OCI-LY7 (cell line): ENCODE measurements around the gene CNTRL. TPM values are rescaled to one million over a fixed set of nuclear protein-coding genes. Genes with fewer than 3 reads are reported as not detected.

Experiments
- BruUV-seq: library from RNA; stranded (reverse); fragments of 400-500 nt; replicated peaks from 2 replicates; lab custom pipeline; 2021; lab: Mats Ljungman, UMichigan
- CTCF ChIA-PET: fragments of 300-600 bp; sonication (Branson Sonifier 250); formaldehyde crosslinking; loops from one replicate; lab custom pipeline; 2022; ENCODE audit warnings: antibody characterized with exemption; ENCODE audit not compliant: unreplicated experiment; lab: Charles Lee
- POLR2A ChIA-PET: fragments of 300-600 bp; sonication (Branson Sonifier 250); formaldehyde crosslinking; loops from one replicate; lab custom pipeline; 2022; ENCODE audit warnings: antibody characterized with exemption; lab: Charles Lee
- DNase-seq: peaks from one replicate; pipeline ENCODE4 v3.0.0-alpha.2; 2015; ENCODE audit warnings: low spot score
- H2AFZ ChIP-seq: fragments of 200-600 bp; sonication (generic), shearing (Covaris generic); 2 replicates; pipeline ENCODE4 v1.6.1; 2014; ENCODE audit warnings: mild to moderate bottlenecking, antibody characterized with exemption, low read length, moderate library complexity
- H3K27ac ChIP-seq: fragments of 200-600 bp; sonication (generic); 2 replicates; pipeline ENCODE4 v1.5.1; 2014; ENCODE audit warnings: mixed run types, low read depth, mild to moderate bottlenecking, moderate library complexity, low read length, inconsistent platforms; ENCODE audit not compliant: poor library complexity, severe bottlenecking
- H3K36me3 ChIP-seq: fragments of 200-600 bp; sonication (generic); 2 replicates; pipeline ENCODE4 v1.6.1; 2014; ENCODE audit warnings: mild to moderate bottlenecking, antibody characterized with exemption, low read length, moderate library complexity, mixed read lengths; ENCODE audit not compliant: insufficient read depth
- H3K4me1 ChIP-seq: fragments of 200-600 bp; sonication (generic); 2 replicates; pipeline ENCODE4 v1.5.1; 2014; ENCODE audit warnings: mild to moderate bottlenecking, low read length; ENCODE audit not compliant: insufficient read depth, poor library complexity, severe bottlenecking
- H3K4me2 ChIP-seq: fragments of 200-600 bp; sonication (generic); 2 replicates; pipeline ENCODE4 v1.6.1; 2014; ENCODE audit warnings: mild to moderate bottlenecking, low read length
- H3K4me3 ChIP-seq: fragments of 200-600 bp; sonication (generic); 2 replicates; pipeline ENCODE4 v1.5.1; 2014; ENCODE audit warnings: mild to moderate bottlenecking, low read depth, low read length; ENCODE audit not compliant: poor library complexity, severe bottlenecking
- H3K79me2 ChIP-seq: fragments of 200-600 bp; sonication (generic); 2 replicates; pipeline ENCODE4 v1.6.1; 2016; ENCODE audit warnings: low read depth, mild to moderate bottlenecking, low read length, moderate library complexity, mixed read lengths; ENCODE audit not compliant: insufficient read depth
- H3K9me2 ChIP-seq: fragments of 200-600 bp; sonication (generic); 2 replicates; pipeline ENCODE4 v1.6.1; 2016; ENCODE audit warnings: mild to moderate bottlenecking, low read length, mixed read lengths; ENCODE audit not compliant: insufficient read depth
- H3K9me3 ChIP-seq: fragments of 200-600 bp; sonication (generic); 2 replicates; pipeline ENCODE4 v1.6.1; 2014; ENCODE audit warnings: mild to moderate bottlenecking, mixed run types, low read length, mixed read lengths
- H4K20me1 ChIP-seq: fragments of 200-600 bp; sonication (generic); 2 replicates; pipeline ENCODE4 v1.6.1; 2014; ENCODE audit warnings: mild to moderate bottlenecking, antibody characterized with exemption, low read length, moderate library complexity, mixed read lengths; ENCODE audit not compliant: insufficient read depth
- EZH2phosphoT487 ChIP-seq: fragments of 200-600 bp; sonication (generic); IDR thresholded peaks from 2 replicates; pipeline ENCODE4 v1.6.1; 2018; ENCODE audit warnings: low read depth, borderline replicate concordance, mild to moderate bottlenecking, mixed run types, antibody characterized with exemption, low read length, moderate library complexity, mixed read lengths
- intact Hi-C: fragments of 100-400 bp; cut with micrococcal nuclease; formaldehyde crosslinking; loops from one replicate; pipeline ENCODE4 v1.10.0; 2022; ENCODE audit not compliant: unreplicated experiment
- total RNA-seq, 2 experiments: library from RNA; depleted of rRNA in 1 of 2; stranded (reverse); fragments of >200 nt in 1 of 2; shearing (Covaris generic) in 1 of 2; gene quantifications; 2 replicates each; pipeline ENCODE4 v1.2.3, GENCODE V29; 2014 to 2022
- TF ChIP-seq, protein P1 (sequence below): fragments of 200-600 bp; sonication (generic); conservative IDR thresholded peaks from 2 replicates; pipeline ENCODE4 v1.5.1; 2014; ENCODE audit warnings: mild to moderate bottlenecking, antibody characterized with exemption, low read length, moderate library complexity, mixed read lengths

Gene CNTRL
- total RNA-seq, 2 experiments from 2014 or later, result 81.4 to 113 TPM

DNA sequence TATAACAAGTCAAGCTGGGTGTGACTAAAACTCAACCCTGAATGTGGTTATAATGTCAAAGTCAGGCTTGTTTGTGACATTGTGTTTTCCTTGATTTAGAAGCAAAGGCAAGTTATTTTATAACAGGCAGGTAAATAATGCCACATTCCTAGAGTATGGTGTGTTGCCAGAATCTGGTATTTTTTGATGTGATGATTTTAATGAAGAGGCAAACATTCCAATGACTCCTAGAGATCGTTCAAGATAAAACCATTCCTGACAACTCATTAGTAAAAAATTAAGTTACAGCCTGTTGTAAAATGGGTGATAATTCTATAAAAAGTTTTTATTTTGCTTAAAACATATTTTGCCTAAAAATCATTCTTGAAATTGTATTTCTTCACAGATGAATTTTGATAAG lies 67.0 kb downstream of the CNTRL start:
- ChIA-PET POLR2A (no interaction called here), CTCF (no interaction called here)
- Histone ChIP-seq H3K36me3 (peaks cover 98% of the 10 kb centered on the region), H3K9me3 (no peaks in the 10 kb centered on the region), H2AFZ (no peak overlapping the region), H3K4me1 (no peaks in the 10 kb centered on the region), H3K27ac (no peak overlapping the region), H4K20me1 (no peaks in the 10 kb centered on the region), H3K9me2 (no peaks in the 10 kb centered on the region), H3K4me2 (no peak overlapping the region), H3K4me3 (no peak overlapping the region), H3K79me2 (no peaks in the 10 kb centered on the region)
- no peak for TF ChIP-seq EZH2phosphoT487
- TF ChIP-seq, protein P1, sequence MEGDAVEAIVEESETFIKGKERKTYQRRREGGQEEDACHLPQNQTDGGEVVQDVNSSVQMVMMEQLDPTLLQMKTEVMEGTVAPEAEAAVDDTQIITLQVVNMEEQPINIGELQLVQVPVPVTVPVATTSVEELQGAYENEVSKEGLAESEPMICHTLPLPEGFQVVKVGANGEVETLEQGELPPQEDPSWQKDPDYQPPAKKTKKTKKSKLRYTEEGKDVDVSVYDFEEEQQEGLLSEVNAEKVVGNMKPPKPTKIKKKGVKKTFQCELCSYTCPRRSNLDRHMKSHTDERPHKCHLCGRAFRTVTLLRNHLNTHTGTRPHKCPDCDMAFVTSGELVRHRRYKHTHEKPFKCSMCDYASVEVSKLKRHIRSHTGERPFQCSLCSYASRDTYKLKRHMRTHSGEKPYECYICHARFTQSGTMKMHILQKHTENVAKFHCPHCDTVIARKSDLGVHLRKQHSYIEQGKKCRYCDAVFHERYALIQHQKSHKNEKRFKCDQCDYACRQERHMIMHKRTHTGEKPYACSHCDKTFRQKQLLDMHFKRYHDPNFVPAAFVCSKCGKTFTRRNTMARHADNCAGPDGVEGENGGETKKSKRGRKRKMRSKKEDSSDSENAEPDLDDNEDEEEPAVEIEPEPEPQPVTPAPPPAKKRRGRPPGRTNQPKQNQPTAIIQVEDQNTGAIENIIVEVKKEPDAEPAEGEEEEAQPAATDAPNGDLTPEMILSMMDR, result no peak
- no peak for DNase-seq
- BruUV-seq, result no TSS peak
- intact Hi-C loops, result no loop called here

DNA sequence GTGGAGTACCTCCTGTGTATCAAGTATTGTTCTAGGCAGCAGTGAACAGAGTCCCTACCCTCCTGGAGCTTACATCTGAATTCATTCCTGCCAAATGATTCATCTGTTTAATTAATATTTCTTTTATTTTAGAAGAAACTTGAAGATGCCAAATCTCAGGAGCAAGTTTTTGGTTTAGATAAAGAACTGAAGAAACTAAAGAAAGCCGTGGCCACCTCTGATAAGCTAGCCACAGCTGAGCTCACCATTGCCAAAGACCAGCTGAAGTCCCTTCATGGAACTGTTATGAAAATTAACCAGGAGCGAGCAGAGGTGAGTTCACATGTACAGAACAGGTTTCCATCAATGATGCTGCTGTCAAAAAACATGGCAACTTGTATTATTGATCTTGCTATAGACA lies 69.0 kb downstream of the CNTRL start:
- TF ChIP-seq EZH2phosphoT487, result no peak
- H3K4me2 ChIP-seq, result no peak overlapping the region
- ChIA-PET CTCF (no interaction called here), POLR2A (interaction anchor here (0.7 to 1.0 kb wide), 5 partner anchors 13 to 32 kb away, joined by 3 to 4 read pairs (median 3); no protein-coding TSS in a partner anchor)
- intact Hi-C loops, result no loop called here
- no peaks in the 10 kb centered on the region for H4K20me1 ChIP-seq
- peaks cover 100% of the 10 kb centered on the region for H3K36me3 ChIP-seq
- no peaks in the 10 kb centered on the region for H3K4me1 ChIP-seq
- no peak overlapping the region for H3K4me3 ChIP-seq
- no peak overlapping the region for H2AFZ ChIP-seq
- H3K9me2 ChIP-seq, result no peaks in the 10 kb centered on the region
- no TSS peak for BruUV-seq
- DNase-seq, result no peak
- H3K79me2 ChIP-seq, result no peaks in the 10 kb centered on the region
- no peaks in the 10 kb centered on the region for H3K9me3 ChIP-seq
- H3K27ac ChIP-seq, result no peak overlapping the region

DNA sequence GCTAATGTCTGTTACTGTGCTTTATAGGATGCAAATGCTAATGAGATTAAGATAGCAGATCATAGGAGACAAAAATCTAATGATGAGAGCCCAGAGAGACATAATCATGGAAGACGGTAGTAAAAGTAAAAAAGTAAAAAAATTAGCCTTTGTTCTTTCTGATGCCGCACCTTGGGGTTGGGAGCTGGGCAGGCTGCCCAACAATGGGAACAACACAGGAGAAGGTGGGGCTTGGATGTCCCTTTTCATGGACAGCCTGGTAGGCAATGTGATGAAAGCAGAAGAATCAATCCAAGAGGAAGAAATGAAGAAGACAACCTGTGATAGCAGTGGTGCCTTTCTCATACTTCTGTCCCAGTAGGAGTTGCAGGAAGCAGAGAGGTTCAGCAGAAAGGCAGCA lies 69.7 kb downstream of the CNTRL start:
- intact Hi-C loops, result no loop called here
- no peak overlapping the region for H3K4me2 ChIP-seq
- H4K20me1 ChIP-seq, result no peaks in the 10 kb centered on the region
- H3K79me2 ChIP-seq, result no peaks in the 10 kb centered on the region
- H3K4me1 ChIP-seq, result no peaks in the 10 kb centered on the region
- H3K36me3 ChIP-seq, result peaks cover 100% of the 10 kb centered on the region
- TF ChIP-seq, protein P1, result no peak
- TF ChIP-seq EZH2phosphoT487, result no peak
- H3K4me3 ChIP-seq, result no peak overlapping the region
- H3K9me3 ChIP-seq, result no peaks in the 10 kb centered on the region
- BruUV-seq, result no TSS peak
- DNase-seq, result no peak
- CTCF ChIA-PET, result no interaction called here
- H2AFZ ChIP-seq, result no peak overlapping the region
- no peaks in the 10 kb centered on the region for H3K9me2 ChIP-seq
- no peak overlapping the region for H3K27ac ChIP-seq
- POLR2A ChIA-PET, result interaction anchor here (0.7 to 1.0 kb wide), 2 partner anchors 12 to 17 kb away, joined by 4 read pairs; no protein-coding TSS in a partner anchor
